ENCODE results near the gene SPTBN1.
A peak's percentile ranks its signal among the peaks of the same experiment; 100 is the strongest.
"Not testable (repeated sequence)": the region's sequence is repeated elsewhere in the genome, so short reads cannot be mapped to it uniquely, and the experiment has no call there.

SPTBN1 gene

DNA sequence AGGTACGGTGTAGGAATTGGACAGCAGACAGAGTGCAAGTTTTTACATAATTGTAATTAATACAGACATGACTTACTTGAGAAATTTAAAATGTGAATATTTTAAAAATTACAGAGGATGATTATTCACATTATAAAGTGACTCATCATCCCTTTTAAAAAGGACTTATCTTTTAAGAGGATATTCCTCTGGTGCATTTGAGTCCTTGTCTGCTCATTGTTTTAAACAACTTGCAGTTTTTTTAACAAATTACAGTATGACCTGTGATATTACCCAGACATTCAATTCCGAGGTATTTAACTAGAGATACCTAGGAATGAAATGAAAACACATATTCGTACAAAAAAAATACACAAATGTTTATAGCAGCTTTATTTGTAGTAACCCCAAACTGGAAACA, 38.0 kb downstream of the SPTBN1 start:
- Mint-ChIP-seq H3K4me1 (ENCODE audit: low read depth) (no peaks in the 10 kb centered on the region), H3K27me3 (ENCODE audit: low read depth) (peaks cover 13% of the 10 kb centered on the region), H3K27ac (no peak overlapping the region), H3K36me3 (ENCODE audit: low read depth) (no peaks in the 10 kb centered on the region), H3K9me3 (no peaks in the 10 kb centered on the region), H3K4me3 (no peak overlapping the region)

DNA sequence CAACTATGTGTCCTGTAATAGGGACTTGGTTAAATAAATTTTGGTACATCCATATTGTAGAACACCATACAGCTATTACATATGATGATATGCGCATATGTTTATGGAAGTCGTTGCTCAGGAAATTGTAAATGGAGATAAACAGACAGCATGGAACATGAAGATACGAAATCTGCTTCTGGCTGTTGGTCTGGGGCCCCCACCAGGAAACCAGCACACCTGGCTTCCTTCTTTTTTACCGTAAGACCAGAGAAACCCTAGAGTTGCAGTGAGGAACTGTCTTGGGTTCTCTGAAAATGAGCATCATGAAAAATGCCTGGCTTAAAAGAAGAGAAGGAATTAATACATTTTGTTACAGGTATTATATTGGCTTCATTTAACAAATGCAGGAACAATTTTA, 40.8 kb downstream of the SPTBN1 start:
- Mint-ChIP-seq H3K36me3 (ENCODE audit: low read depth) (no peaks in the 10 kb centered on the region), H3K4me3 (no peak overlapping the region), H3K27me3 (ENCODE audit: low read depth) (peaks cover 16% of the 10 kb centered on the region), H3K27ac (no peak overlapping the region), H3K4me1 (ENCODE audit: low read depth) (no peaks in the 10 kb centered on the region), H3K9me3 (no peaks in the 10 kb centered on the region)

DNA sequence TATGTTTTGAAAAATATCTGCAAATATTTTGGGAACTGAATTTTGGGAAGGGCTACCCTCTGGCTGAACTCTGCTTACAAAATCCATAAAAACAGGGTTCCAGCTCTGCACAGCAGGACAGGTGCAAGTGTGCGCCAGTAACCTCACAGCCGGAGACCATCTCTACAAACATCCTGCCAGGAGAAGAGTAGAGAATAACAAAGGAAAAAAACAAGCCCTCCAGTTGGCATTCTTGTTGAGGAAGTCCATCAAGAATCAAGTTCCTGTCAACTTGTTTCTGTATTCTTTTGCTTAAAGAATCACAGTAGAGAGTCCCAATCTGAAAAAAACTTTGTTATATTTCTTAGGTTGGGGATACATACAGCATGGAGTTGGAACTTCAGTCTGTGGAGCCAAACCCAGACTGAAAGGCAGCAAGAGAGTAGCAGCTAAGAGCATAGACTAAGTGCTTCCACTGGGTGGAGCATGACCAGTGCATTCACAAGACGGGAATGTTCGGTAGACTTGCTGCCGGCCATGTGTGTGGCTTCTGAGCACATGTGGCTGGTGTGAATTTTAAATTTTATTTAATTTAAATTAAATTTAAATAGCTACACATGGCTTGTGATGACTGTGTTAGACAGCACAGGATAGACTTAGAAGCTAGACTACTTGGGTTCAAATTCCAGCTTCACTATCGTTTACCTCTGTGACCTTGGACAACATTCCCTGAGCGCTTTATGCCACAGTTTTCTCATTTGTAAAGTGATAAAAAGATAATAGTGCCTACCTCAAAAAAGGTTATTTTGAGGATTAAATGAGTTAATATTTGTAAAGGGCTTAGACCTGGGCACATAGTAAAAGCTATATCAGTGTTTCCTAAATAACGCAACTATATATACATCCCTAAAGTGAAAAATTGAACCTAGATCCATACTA, 41.9 kb downstream of the SPTBN1 start:
- H3K9me3 Mint-ChIP-seq: no peaks in the 10 kb centered on the region
- peaks cover 19% of the 10 kb centered on the region for H3K27me3 Mint-ChIP-seq (ENCODE audit: low read depth)
- no peaks in the 10 kb centered on the region for H3K36me3 Mint-ChIP-seq (ENCODE audit: low read depth)
- H3K4me3 Mint-ChIP-seq: no peak overlapping the region
- H3K4me1 Mint-ChIP-seq (ENCODE audit: low read depth): no peaks in the 10 kb centered on the region
- no peak overlapping the region for H3K27ac Mint-ChIP-seq

- no peak overlapping the region for H3K27ac Mint-ChIP-seq
- no peak overlapping the region for H3K4me3 Mint-ChIP-seq
- peaks cover 17% of the 10 kb centered on the region for H3K27me3 Mint-ChIP-seq (ENCODE audit: low read depth)
- H3K4me1 Mint-ChIP-seq (ENCODE audit: low read depth): no peaks in the 10 kb centered on the region
- H3K36me3 Mint-ChIP-seq (ENCODE audit: low read depth): no peaks in the 10 kb centered on the region
- no peaks in the 10 kb centered on the region for H3K9me3 Mint-ChIP-seq
Measured at GRCh38 chr2:54499661-54500060, 43.5 kb downstream of the SPTBN1 start.

DNA sequence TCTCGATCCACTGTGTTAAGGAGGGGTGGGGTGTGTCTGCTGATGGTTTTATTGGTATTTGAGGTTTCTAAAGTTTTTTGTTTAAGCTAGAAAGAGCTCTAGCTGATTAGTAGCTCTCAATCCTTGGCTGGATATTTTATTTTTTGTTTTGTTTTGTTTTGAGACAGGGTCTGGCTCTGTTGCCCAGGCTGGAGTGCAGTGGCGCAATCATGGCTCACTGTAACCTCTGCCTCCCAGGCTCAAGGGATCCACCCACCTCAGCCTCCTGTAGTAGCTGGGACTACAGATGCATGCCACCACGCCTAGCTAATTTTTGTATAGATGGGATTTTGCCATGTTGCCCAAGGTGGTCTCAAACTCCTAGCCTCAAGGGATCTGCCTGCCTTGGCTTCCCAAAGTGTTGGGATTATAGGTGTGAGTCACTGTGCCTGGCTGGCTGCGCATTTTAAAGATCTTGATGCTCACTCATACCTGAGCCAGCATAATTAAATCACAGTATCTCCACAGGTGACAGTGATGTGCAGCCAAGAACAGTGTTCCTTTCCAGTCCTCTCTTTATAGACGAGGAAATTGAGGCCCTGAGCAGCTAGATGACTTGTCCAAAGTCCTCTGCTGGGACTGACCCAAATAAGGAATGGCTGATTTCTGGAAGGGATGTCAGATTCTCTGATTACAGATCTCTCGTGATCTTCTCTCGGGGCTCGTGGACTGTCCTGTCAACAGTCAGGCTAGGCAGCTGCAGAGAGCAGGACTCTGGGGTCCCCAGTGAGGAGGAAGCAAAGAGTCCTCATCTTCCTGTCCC, 44.5 kb downstream of the SPTBN1 start:
- Mint-ChIP-seq H3K4me3 (no peak overlapping the region), H3K27me3 (ENCODE audit: low read depth) (peaks cover 12% of the 10 kb centered on the region), H3K36me3 (ENCODE audit: low read depth) (no peaks in the 10 kb centered on the region), H3K4me1 (ENCODE audit: low read depth) (no peaks in the 10 kb centered on the region), H3K9me3 (no peaks in the 10 kb centered on the region), H3K27ac (peak overlapping the region; percentile 26)

- no peak overlapping the region for H3K4me3 Mint-ChIP-seq
Measured at GRCh38 chr2:54502731-54503130, 46.6 kb downstream of the SPTBN1 start.

GRCh38 chr2:54503192-54503591, 47.1 kb downstream of the SPTBN1 start:
- Mint-ChIP-seq H3K36me3 (ENCODE audit: low read depth) (no peaks in the 10 kb centered on the region), H3K27ac (no peak overlapping the region), H3K9me3 (no peaks in the 10 kb centered on the region), H3K4me3 (no peak overlapping the region), H3K27me3 (ENCODE audit: low read depth) (peaks cover 12% of the 10 kb centered on the region), H3K4me1 (ENCODE audit: low read depth) (no peaks in the 10 kb centered on the region)

More at GRCh38 chr2:54502731-54503130, 46.6 kb downstream of the SPTBN1 start:
- Mint-ChIP-seq H3K4me1 (ENCODE audit: low read depth) (no peaks in the 10 kb centered on the region), H3K9me3 (no peaks in the 10 kb centered on the region), H3K36me3 (ENCODE audit: low read depth) (no peaks in the 10 kb centered on the region), H3K27ac (no peak overlapping the region), H3K27me3 (ENCODE audit: low read depth) (peaks cover 12% of the 10 kb centered on the region)

DNA sequence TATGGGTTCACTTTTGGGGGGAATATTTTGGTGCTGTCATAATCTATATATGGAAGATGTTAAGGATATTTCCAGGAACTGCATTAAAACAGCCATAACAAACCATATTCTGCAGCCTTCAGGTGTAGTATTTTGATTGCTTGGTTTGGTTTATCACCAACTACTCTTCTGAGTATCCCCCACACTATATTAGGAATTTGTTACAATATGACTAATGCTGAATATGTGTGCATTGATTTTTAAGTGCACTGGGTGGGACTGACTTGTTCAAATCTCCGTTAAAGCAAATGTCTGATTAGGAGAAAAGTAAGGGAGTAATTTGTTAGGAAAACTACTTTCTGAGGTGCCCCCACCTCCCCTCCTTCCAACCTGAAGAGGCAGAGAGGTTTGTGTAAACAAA, 47.7 kb downstream of the SPTBN1 start:
- Mint-ChIP-seq H3K27me3 (ENCODE audit: low read depth) (peaks cover 12% of the 10 kb centered on the region), H3K4me1 (ENCODE audit: low read depth) (no peaks in the 10 kb centered on the region), H3K9me3 (no peaks in the 10 kb centered on the region), H3K27ac (no peak overlapping the region), H3K36me3 (ENCODE audit: low read depth) (no peaks in the 10 kb centered on the region), H3K4me3 (no peak overlapping the region)

DNA sequence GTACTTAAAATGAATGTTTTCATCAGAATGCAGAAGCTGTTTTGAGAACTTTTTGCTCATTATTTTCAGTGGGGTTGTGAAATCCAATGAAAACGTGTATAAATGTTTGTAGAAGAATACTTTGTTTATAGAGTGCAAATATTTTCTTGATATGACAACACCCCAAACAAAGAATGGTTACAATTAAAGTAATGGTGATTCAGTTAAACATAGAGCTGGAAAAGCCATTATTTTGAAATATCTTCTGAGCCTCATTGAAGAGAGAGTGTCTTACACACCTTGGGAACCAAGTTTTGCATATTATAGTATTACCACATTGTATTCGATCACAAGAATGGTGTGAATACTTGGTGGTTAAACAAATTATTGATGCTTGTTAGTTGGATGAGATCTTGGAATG, 48.7 kb downstream of the SPTBN1 start:
- H3K36me3 Mint-ChIP-seq (ENCODE audit: low read depth): no peaks in the 10 kb centered on the region
- H3K27me3 Mint-ChIP-seq (ENCODE audit: low read depth): peaks cover 12% of the 10 kb centered on the region
- H3K27ac Mint-ChIP-seq: no peak overlapping the region
- H3K4me3 Mint-ChIP-seq: no peak overlapping the region
- no peaks in the 10 kb centered on the region for H3K9me3 Mint-ChIP-seq
- H3K4me1 Mint-ChIP-seq (ENCODE audit: low read depth): no peaks in the 10 kb centered on the region

DNA sequence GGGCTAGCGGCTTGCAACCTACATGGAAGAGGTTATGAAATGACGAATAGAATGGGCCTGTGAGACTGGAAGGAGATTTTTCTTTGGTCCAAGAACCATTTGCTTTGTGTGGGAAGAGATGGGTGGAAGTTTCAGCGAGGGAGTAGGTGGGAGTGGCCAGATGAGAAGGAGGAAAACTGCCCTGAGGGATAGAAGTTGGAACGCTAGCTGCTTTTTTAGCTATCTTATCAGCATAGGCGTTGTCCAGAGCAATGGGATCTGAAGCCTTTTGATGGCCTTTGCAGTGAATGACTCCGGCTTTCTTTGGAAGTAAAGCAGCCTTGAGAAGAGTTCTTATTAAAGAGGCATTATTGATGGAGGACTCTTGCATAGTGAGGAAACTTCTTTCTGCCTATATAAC, 52.4 kb downstream of the SPTBN1 start:
- no peaks in the 10 kb centered on the region for H3K36me3 Mint-ChIP-seq (ENCODE audit: low read depth)
- no peaks in the 10 kb centered on the region for H3K9me3 Mint-ChIP-seq
- no peak overlapping the region for H3K27ac Mint-ChIP-seq
- no peak overlapping the region for H3K4me3 Mint-ChIP-seq
- no peaks in the 10 kb centered on the region for H3K27me3 Mint-ChIP-seq (ENCODE audit: low read depth)
- H3K4me1 Mint-ChIP-seq (ENCODE audit: low read depth): peaks cover 2% of the 10 kb centered on the region

DNA sequence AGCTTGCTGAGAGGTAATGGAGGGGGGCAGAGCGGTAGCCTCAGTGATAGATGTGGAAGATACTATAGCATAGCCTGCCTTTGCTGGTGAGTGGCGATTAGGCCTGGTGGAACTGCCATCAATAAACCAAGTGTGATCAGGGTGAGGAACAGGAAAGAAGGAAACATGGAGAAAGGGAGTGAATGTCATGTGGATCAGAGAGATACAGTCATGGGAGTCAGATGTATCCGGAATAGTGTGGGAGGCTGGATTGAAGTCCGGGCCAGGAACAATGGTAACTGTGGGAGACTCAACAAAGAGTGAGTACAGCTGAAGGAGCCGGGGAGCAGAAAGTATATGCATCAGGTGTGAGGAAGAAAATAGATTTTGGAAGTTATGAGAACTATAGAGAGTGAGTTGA, 52.9 kb downstream of the SPTBN1 start:
- not testable (repeated sequence) for H3K36me3 Mint-ChIP-seq (ENCODE audit: low read depth); H3K27me3 Mint-ChIP-seq (ENCODE audit: low read depth); H3K4me3 Mint-ChIP-seq; H3K9me3 Mint-ChIP-seq; H3K27ac Mint-ChIP-seq; H3K4me1 Mint-ChIP-seq (ENCODE audit: low read depth)

DNA sequence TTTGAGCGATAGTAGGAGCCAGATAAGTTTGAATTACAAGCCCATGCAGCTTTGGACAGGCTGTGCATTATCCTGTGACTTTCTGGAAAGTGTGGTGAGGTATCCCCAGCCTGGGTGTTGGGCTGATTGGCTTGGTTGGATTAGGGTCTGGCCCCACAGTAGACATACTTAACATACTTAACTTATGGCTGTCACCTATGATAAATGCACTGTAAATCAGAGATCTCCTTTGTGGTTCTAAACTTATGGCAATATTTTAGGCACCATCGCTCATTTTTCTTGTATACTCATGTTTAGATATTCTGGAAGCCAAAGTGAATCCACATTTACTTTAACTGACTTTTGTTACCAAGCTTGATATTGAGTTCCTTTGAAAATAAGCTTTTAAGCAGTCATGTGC, 54.8 kb downstream of the SPTBN1 start:
- no peaks in the 10 kb centered on the region for H3K9me3 Mint-ChIP-seq
- no peaks in the 10 kb centered on the region for H3K36me3 Mint-ChIP-seq (ENCODE audit: low read depth)
- no peaks in the 10 kb centered on the region for H3K27me3 Mint-ChIP-seq (ENCODE audit: low read depth)
- H3K4me1 Mint-ChIP-seq (ENCODE audit: low read depth): peaks cover 2% of the 10 kb centered on the region
- no peak overlapping the region for H3K27ac Mint-ChIP-seq
- no peak overlapping the region for H3K4me3 Mint-ChIP-seq

- Mint-ChIP-seq H3K4me1 (ENCODE audit: low read depth) (peaks cover 2% of the 10 kb centered on the region), H3K9me3 (no peaks in the 10 kb centered on the region), H3K4me3 (no peak overlapping the region), H3K27ac (no peak overlapping the region), H3K27me3 (ENCODE audit: low read depth) (peaks cover 6% of the 10 kb centered on the region), H3K36me3 (ENCODE audit: low read depth) (no peaks in the 10 kb centered on the region)
Measured at GRCh38 chr2:54512183-54512582, 56.1 kb downstream of the SPTBN1 start.

DNA sequence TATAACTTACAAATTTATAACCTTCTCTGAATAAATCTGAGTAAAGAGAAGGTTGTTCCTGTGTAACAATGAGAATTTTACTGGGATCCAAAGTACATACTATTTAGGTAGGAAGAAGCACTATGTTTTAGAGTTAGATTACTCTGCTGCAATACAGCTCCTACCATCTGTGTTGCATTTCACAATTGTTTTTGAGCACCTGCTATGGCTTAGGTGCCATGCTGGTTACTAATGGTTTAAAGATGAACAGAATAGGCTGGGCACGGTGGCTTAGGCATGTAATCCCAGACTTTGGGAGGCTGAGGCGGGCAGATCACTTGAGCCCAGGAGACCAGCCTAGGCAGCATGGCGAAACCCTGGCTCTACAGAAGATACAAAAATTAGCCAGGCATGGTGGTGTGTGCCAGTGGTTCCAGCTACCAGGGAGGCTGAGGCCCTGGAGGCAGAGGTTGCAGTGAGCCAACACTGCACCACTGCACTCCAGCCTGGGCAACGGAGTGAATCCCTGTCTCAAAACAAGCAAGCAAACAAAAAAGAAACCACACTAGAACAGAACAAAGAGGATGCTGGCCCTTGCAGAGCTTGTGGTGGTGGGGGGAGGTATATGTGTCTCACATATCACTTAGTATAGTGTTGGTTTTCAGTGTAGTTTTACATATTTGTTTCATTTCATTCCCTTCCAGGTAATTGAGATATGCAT, 56.7 kb downstream of the SPTBN1 start:
- Mint-ChIP-seq H3K27ac (no peak overlapping the region), H3K4me3 (no peak overlapping the region), H3K9me3 (no peaks in the 10 kb centered on the region), H3K4me1 (ENCODE audit: low read depth) (peaks cover 2% of the 10 kb centered on the region), H3K27me3 (ENCODE audit: low read depth) (peaks cover 6% of the 10 kb centered on the region), H3K36me3 (ENCODE audit: low read depth) (no peaks in the 10 kb centered on the region)

All from T-helper 1 cell treated with Interleukin-12 subunit alpha and Interleukin-12 subunit beta and Interleukin-4 antibody, amounts not matched to agents 30 μg/mL and 1 μg/mL, for 36 hours (primary cell).